PFSK-1 (cell line): ENCODE results near the gene F8A1.

ENCODE experiments used
- POLR2AphosphoS5 ChIP-seq: IDR thresholded peaks from 2 replicates; pipeline ENCODE4 v1.6.1; 2012; ENCODE audit warnings: low read depth, mild to moderate bottlenecking, control low read depth, low read length, moderate library complexity
- SIN3A ChIP-seq: IDR thresholded peaks from 2 replicates; pipeline ENCODE4 v1.6.1; 2012; ENCODE audit warnings: mild to moderate bottlenecking, low read length, moderate library complexity, borderline replicate concordance; ENCODE audit not compliant: insufficient read depth
- TAF1 ChIP-seq: IDR thresholded peaks from 2 replicates; pipeline ENCODE4 v1.6.1; 2012; ENCODE audit warnings: low read length, control low read depth, borderline replicate concordance; ENCODE audit not compliant: insufficient read depth
- TF ChIP-seq, protein P1 (sequence below), 2 experiments: IDR thresholded peaks; 2 replicates each; pipeline versions ENCODE4 v1.6.1 to v1.8.0; 2011 to 2012; ENCODE audit warnings: low read depth in 2 of 2, low read length in 2 of 2, control low read depth in 1 of 2, inconsistent platforms in 1 of 2, mild to moderate bottlenecking in 1 of 2, moderate library complexity in 1 of 2; ENCODE audit not compliant: insufficient read depth in 1 of 2

DNA sequence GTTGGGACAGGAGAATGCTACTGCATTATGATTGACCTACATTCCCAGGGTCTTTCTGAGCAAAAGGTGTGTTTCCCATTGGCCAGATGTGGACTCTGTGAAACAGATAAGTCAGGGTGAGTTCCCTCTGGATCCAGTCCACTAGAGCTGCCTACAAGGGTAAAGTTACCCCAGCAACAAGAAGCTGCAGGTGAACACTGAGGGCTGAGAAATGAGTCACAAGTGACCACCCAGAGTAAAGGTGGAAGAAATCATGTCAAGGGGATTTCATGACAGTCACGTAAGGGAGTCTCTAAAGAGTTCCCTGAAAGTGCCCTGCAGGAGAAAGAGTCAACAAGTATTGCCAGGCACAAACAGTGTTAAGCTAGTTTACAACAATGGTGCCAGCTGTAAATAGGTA is 16.3 kb downstream of the F8A1 start:
- no peak for TF ChIP-seq TAF1
- TF ChIP-seq POLR2AphosphoS5: no peak
- TF ChIP-seq, protein P1, sequence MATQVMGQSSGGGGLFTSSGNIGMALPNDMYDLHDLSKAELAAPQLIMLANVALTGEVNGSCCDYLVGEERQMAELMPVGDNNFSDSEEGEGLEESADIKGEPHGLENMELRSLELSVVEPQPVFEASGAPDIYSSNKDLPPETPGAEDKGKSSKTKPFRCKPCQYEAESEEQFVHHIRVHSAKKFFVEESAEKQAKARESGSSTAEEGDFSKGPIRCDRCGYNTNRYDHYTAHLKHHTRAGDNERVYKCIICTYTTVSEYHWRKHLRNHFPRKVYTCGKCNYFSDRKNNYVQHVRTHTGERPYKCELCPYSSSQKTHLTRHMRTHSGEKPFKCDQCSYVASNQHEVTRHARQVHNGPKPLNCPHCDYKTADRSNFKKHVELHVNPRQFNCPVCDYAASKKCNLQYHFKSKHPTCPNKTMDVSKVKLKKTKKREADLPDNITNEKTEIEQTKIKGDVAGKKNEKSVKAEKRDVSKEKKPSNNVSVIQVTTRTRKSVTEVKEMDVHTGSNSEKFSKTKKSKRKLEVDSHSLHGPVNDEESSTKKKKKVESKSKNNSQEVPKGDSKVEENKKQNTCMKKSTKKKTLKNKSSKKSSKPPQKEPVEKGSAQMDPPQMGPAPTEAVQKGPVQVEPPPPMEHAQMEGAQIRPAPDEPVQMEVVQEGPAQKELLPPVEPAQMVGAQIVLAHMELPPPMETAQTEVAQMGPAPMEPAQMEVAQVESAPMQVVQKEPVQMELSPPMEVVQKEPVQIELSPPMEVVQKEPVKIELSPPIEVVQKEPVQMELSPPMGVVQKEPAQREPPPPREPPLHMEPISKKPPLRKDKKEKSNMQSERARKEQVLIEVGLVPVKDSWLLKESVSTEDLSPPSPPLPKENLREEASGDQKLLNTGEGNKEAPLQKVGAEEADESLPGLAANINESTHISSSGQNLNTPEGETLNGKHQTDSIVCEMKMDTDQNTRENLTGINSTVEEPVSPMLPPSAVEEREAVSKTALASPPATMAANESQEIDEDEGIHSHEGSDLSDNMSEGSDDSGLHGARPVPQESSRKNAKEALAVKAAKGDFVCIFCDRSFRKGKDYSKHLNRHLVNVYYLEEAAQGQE (IDR thresholded peaks at IDR 0.05; ENCODE audit: insufficient read depth in 1 of 2, low read depth in 2 of 2, low read length in 2 of 2): no peak
- no peak for TF ChIP-seq SIN3A
